ENCODE data around the gene ARHGEF26.

DNA sequence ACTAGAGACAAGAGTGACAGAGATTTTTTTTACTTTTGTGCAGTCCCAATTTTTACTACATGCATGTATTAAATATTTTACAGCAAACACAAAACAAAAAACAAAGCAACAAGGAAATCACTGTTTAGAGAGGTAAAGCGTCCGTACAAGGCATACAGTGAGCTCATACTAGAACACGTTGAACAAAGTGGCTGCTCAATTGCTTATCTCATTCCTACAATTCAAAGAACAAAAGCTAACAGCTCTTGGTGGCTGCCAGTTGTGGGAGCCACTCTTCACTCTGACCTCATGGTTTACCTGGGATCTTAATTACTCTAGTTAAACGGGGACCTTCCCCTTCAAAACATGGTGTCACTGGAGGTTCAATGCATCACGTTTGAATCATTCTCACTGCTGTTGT is 7.6 kb upstream of the ARHGEF26 start:
- TF ChIP-seq CTCF (IDR thresholded peaks at IDR 0.05; ENCODE audit: borderline replicate concordance, extremely low read depth, low read length, poor library complexity, severe bottlenecking) (no peak), EZH2 (IDR thresholded peaks at IDR 0.05; ENCODE audit: borderline replicate concordance, low read depth, low read length, severe bottlenecking) (no peak)

Measured in DND-41 (cell line).